Gastroesophageal sphincter (tissue), 4 donors: ENCODE results near the gene PTPN14. TPM values are rescaled to one million over a fixed set of nuclear protein-coding genes. Genes with fewer than 3 reads are reported as not detected.
"Not testable (repeated sequence)": the region's sequence is repeated elsewhere in the genome, so short reads cannot be mapped to it uniquely, and the experiment has no call there.

Experiments used
- ATAC-seq: fragments of 150-250 bp; one replicate; pipeline ENCODE4 v1.9.1; 2016; ENCODE audit warnings: mild to moderate bottlenecking, moderate library complexity
- H3K27ac ChIP-seq, 4 donors: fragments of 200-600 bp; sonication (generic) in 3 of 4; 1 replicate in 3 of 4; 2 replicates in 1 of 4; pipeline ENCODE4 v1.5.1; 2016 to 2019
- H3K27me3 ChIP-seq: fragments of 200-600 bp; sonication (generic); one replicate; pipeline ENCODE4 v1.5.1; 2019
- H3K36me3 ChIP-seq, 2 donors: fragments of 200-600 bp; sonication (generic); one replicate each; pipeline ENCODE4 v1.5.1; 2019; ENCODE audit warnings: control low read depth in 1 of 2
- H3K4me1 ChIP-seq, 3 donors: fragments of 200-600 bp; sonication (generic); 1 replicate in 2 of 3; 2 replicates in 1 of 3; pipeline ENCODE4 v1.5.1; 2016 to 2019; ENCODE audit warnings: control low read depth in 2 of 3
- H3K4me3 ChIP-seq, 2 donors: fragments of 200-600 bp; sonication (generic); one replicate each; pipeline ENCODE4 v1.5.1; 2019; ENCODE audit warnings: mild to moderate bottlenecking in 1 of 2, moderate library complexity in 1 of 2
- H3K9me3 ChIP-seq, 3 donors: fragments of 200-600 bp; sonication (generic); one replicate each; pipeline ENCODE4 v1.5.1; 2017 to 2019; ENCODE audit warnings: control low read depth in 2 of 3
- CTCF ChIP-seq, 4 experiments: fragments of 200-600 bp in 2 of 4; fragments of 450-650 bp in 2 of 4; sonication (generic) in 1 of 4; IDR thresholded peaks; one replicate each; pipeline ENCODE4 v1.5.1; 2017 to 2019; ENCODE audit warnings: antibody characterized with exemption in 4 of 4, mild to moderate bottlenecking in 2 of 4, moderate library complexity in 2 of 4
- EP300 ChIP-seq: sonication (generic); formaldehyde crosslinking; IDR thresholded peaks from one replicate; pipeline ENCODE4 v1.6.1; 2017; ENCODE audit warnings: antibody characterized with exemption, mild to moderate bottlenecking
- POLR2A ChIP-seq, 2 donors: fragments of 450-650 bp; IDR thresholded peaks; one replicate each; pipeline ENCODE4 v1.6.1; 2017; ENCODE audit warnings: antibody characterized with exemption in 2 of 2, mild to moderate bottlenecking in 2 of 2, moderate library complexity in 1 of 2
- POLR2AphosphoS5 ChIP-seq: sonication (generic); formaldehyde crosslinking; IDR thresholded peaks from one replicate; pipeline ENCODE4 v1.6.1; 2017; ENCODE audit warnings: antibody characterized with exemption
- WGBS, 2 donors: methylation state at CpG; one replicate each; pipeline ENCODE4 v1.1.5; 2018; ENCODE audit warnings: low coverage in 1 of 2; 5-methylcytosine and 5-hydroxymethylcytosine counted together
- total RNA-seq, 4 donors: library from RNA; depleted of rRNA; stranded (reverse); fragments of >200 nt; gene quantifications; one replicate each; pipeline ENCODE4 v1.1.0, GENCODE V29; 2016

PTPN14 gene
- total RNA-seq, 4 donors from 2014 or later = 38.9 to 96.8 (median 75.4) TPM

- no peaks in the 10 kb centered on the region for H3K27me3 ChIP-seq
- WGBS, 2 donors = 94 to 96% methylated on average over 5 to 6 of the region's 6 CpGs
- peaks cover 5 to 53% (median 9%) of the 10 kb centered on the region in 3 donors for H3K4me1 ChIP-seq
- TF ChIP-seq EP300 (no peak), POLR2A (IDR thresholded peaks at IDR 0.05) (no peak), CTCF (IDR thresholded peaks at IDR 0.05) (no peak), POLR2AphosphoS5 (no peak)
- no peaks in the 10 kb centered on the region for H3K9me3 ChIP-seq
- no peaks in the 10 kb centered on the region for H3K36me3 ChIP-seq
- no peak overlapping the region for H3K27ac ChIP-seq
- H3K4me3 ChIP-seq = no peak overlapping the region
- no peak for ATAC-seq
Observed at GRCh38 chr1:214510914-214511638, 40.3 kb downstream of the PTPN14 start.

DNA sequence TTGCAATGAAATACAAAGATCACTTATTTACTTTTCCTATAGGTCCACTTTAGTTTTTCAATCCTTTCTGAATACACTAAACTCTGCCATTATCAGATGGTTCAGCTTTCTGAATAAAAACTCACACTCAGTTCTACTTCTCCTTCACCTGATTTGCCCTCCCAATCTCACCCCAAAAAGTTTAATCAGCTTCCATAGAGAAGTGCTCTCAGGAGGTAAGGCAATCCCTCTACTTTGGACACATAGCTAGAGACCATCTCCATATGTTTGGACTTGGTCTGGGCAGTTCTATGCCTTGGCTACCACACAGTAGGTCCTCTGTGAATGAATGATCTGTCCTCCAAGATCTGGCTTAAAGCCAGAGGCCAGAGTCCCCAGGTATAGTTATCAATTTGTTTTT is 40.9 kb downstream of the PTPN14 start:
- Histone ChIP-seq H3K36me3 (peaks cover 0 to 4% of the 10 kb centered on the region in 2 donors), H3K4me1 (peaks cover 5 to 49% (median 9%) of the 10 kb centered on the region in 3 donors), H3K4me3 (no peak overlapping the region), H3K27ac (no peak overlapping the region), H3K27me3 (no peaks in the 10 kb centered on the region), H3K9me3 (no peaks in the 10 kb centered on the region)
- no peak for ATAC-seq
- no peak for TF ChIP-seq POLR2AphosphoS5
- TF ChIP-seq EP300 = no peak
- TF ChIP-seq POLR2A (IDR thresholded peaks at IDR 0.05) = no peak
- no peak for TF ChIP-seq CTCF (IDR thresholded peaks at IDR 0.05)

GRCh38 chr1:214509622-214510021 is 41.8 kb downstream of the PTPN14 start:
- not testable (repeated sequence) for H3K9me3 ChIP-seq, H3K4me3 ChIP-seq, H3K27me3 ChIP-seq, H3K27ac ChIP-seq, H3K36me3 ChIP-seq, ATAC-seq
- 100% methylated on average over 2 to 3 of the region's 3 CpGs for WGBS, 2 donors
- H3K4me1 ChIP-seq = peaks cover 5 to 47% (median 5%) of the 10 kb centered on the region in 3 donors

- no peak for ATAC-seq
- Histone ChIP-seq H3K27me3 (no peaks in the 10 kb centered on the region), H3K4me1 (peaks cover 0 to 24% (median 0%) of the 10 kb centered on the region in 3 donors), H3K9me3 (no peaks in the 10 kb centered on the region), H3K4me3 (no peak overlapping the region), H3K27ac (no peak overlapping the region), H3K36me3 (peaks cover 0 to 4% of the 10 kb centered on the region in 2 donors)
- WGBS, 2 donors = 60 to 73% methylated on average over 2 of the region's 2 CpGs
- TF ChIP-seq CTCF (IDR thresholded peaks at IDR 0.05) (no peak), EP300 (no peak)
Observed at GRCh38 chr1:214506972-214507431, 44.4 kb downstream of the PTPN14 start.

DNA sequence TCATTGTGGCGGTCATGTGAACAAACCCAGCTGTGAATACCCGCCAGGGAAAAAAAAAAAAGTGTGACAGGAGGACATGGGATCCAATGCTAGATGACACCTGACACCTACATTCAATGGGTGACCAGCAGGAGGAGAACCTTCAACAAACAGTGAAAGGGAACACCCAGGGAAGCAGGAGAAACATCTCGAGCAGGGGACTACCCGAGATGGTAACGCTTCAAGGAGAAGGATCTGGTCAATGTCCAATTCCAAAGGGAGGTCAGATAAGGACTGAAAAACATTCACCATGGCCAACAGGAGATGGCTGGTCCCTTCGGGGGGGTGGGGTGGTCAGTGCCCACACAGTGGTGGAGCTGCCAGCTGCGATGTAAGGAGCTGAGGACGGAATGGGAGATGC is 46.3 kb downstream of the PTPN14 start:
- TF ChIP-seq EP300 (no peak), POLR2A (IDR thresholded peaks at IDR 0.05) (no peak), CTCF (IDR thresholded peaks at IDR 0.05) (no peak), POLR2AphosphoS5 (no peak)
- no peak overlapping the region for H3K4me3 ChIP-seq
- H3K27me3 ChIP-seq = no peaks in the 10 kb centered on the region
- H3K27ac ChIP-seq = no peak overlapping the region
- H3K36me3 ChIP-seq = peaks cover 0 to 4% of the 10 kb centered on the region in 2 donors
- WGBS, 2 donors = 71 to 80% methylated on average over 3 to 8 of the region's 8 CpGs
- H3K4me1 ChIP-seq = peaks cover 4 to 35% (median 6%) of the 10 kb centered on the region in 3 donors
- H3K9me3 ChIP-seq = no peaks in the 10 kb centered on the region
- ATAC-seq = no peak
